Pancreas (tissue), 10 donors: ENCODE results near the gene PSMD6. TPM values are rescaled to one million over a fixed set of nuclear protein-coding genes. Genes with fewer than 3 reads are reported as not detected.
A peak's percentile ranks its signal among the peaks of the same experiment; 100 is the strongest.

ENCODE experiments used
- ATAC-seq, 4 donors: fragments of 200-7000 bp; cut with Tn5 transposase; one replicate each; pipeline versions ENCODE4 v1.8.0 to v1.9.1; 2020; ENCODE audit warnings: mild to moderate bottlenecking in 4 of 4, moderate library complexity in 4 of 4
- DNase-seq, 6 donors: peaks; one replicate each; pipeline ENCODE4 v3.0.0-alpha.2; 2020
- FAIRE-seq: peaks from 2 replicates; lab custom pipeline; 2012; peaks lifted over from hg19 to GRCh38; lab: Jason Lieb, UNC
- H3K27ac ChIP-seq, 4 donors: fragments of 200-600 bp; sonication (generic); 1 replicate in 3 of 4; 2 replicates in 1 of 4; pipeline versions ENCODE4 v1.5.0 to v1.8.0; 2020
- H3K27me3 ChIP-seq, 4 donors: fragments of 200-600 bp; one replicate each; pipeline ENCODE4 v1.8.0; 2021
- H3K36me3 ChIP-seq, 3 donors: fragments of 200-600 bp; sonication (generic) in 1 of 3; one replicate each; pipeline versions ENCODE4 v1.5.0 to v1.8.0; 2020 to 2021
- H3K4me1 ChIP-seq, 3 donors: fragments of 200-600 bp; one replicate each; pipeline ENCODE4 v1.8.0; 2021
- H3K4me3 ChIP-seq, 4 donors: fragments of 200-600 bp; sonication (generic) in 2 of 4; one replicate each; pipeline versions ENCODE4 v1.5.0 to v1.8.0; 2020 to 2021
- H3K9me3 ChIP-seq, 4 donors: fragments of 200-600 bp; one replicate each; pipeline ENCODE4 v1.8.0; 2021
- WGBS, 2 donors: extraction: QIAGEN DNeasy Blood & Tissue Kit; methylation state at CpG; one replicate each; pipeline ENCODE4 v1.1.7; 2013; 5-methylcytosine and 5-hydroxymethylcytosine counted together
- intact Hi-C, 3 donors: fragments of 100-400 bp; cut with DNase I; formaldehyde crosslinking; loops; one replicate each; pipeline versions ENCODE4 v1.11.1 to v1.14.2; 2022
- polyA plus RNA-seq, 2 donors: library from polyadenylated mRNA; stranded (reverse); fragments of 200-250 nt; gene quantifications; one replicate each; pipeline ENCODE4 v1.2.3, GENCODE V29; 2013
- total RNA-seq, 6 donors: library from RNA; stranded (reverse); fragmentation: NEBNext Ultra II Directional in 4 of 6; extraction: Animal tissue kit (Norgen Biotek cat#: 25700) in 4 of 6; gene quantifications; one replicate each; pipeline versions ENCODE4 v1.2.1 to v1.2.4, GENCODE V29; 2021 to 2023
- TF ChIP-seq, protein P1 (sequence below), 4 donors: fragments of 200-600 bp; sonication (generic) in 3 of 4; IDR thresholded peaks; one replicate each; pipeline versions ENCODE4 v1.5.0 to v1.8.0; 2021; ENCODE audit warnings: antibody characterized with exemption in 4 of 4
- donor health status: healthy with polysubstance abuse.
- donor health status: DM: no; HTN: no; CAD: no; lungs with moderate emphysema.
- donor health status: DM: no; HTN: no; CAD: no.
- donor health status: control.
- donor health status: control.
- donor health status: Bipolar disorder and iron deficiency.
- donor health status: DM: yes; HTN: yes; CAD: no.
- donor health status: DM: no; HTN: no; CAD: no.
- donor health status: DM: no; HTN: no; CAD: no.
- donor health status: DM: yes; HTN: yes; CAD: no.

Gene PSMD6
- total and polyA plus RNA-seq, 8 donors, result 73.7 to 220 (median 114) TPM

DNA sequence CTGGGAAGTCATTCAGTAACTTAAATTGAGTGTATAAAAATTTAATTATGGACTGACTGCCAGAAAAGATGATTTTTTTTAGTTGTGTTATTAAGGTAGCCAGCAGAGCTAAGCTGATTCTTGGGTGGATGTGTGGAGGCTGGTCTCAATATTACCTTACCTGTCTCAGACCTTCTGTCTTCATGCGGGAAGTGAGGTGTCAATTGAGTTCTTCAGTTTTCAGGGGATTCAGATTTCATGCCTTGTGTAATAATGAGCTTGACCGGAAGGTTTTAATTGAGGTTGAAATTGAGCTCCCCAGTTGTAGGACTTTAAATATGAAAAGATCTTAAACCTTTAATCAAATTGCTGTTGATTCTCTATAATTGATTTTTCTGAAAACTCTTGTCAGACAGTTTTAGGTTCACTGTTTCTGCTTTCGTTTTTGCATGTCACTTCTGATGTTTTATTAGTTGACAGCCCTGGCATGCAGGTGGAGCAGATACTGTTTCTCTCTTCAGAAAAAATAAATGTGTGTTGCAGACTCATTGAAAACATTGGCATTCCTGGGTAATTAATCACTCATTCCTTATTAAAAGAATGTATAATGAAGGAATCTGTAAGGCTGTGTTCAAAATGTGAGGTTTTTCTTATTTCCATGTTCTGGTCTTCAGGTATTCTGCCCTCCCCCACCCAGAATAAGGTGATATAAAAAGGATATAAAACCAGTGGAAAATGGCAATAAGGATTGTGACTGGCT lies 54.5 kb downstream of the PSMD6 start:
- H3K4me3 ChIP-seq, result peak overlapping the region in 3 of 4 donors; percentile 19 to 41 (median 27)
- FAIRE-seq (no peak), ATAC-seq (no peak), DNase-seq (no peak)
- intact Hi-C loops, result no loop called here
- H3K27ac ChIP-seq, result peak overlapping the region; percentile 33 to 90 (median 84)
- no peaks in the 10 kb centered on the region for H3K27me3 ChIP-seq
- H3K36me3 ChIP-seq, result no peaks in the 10 kb centered on the region
- no peaks in the 10 kb centered on the region for H3K9me3 ChIP-seq
- 7 to 11% methylated on average over 3 of the region's 3 CpGs for WGBS, 2 donors
- H3K4me1 ChIP-seq, result peaks cover 41 to 92% (median 83%) of the 10 kb centered on the region in 3 donors
- TF ChIP-seq, protein P1, sequence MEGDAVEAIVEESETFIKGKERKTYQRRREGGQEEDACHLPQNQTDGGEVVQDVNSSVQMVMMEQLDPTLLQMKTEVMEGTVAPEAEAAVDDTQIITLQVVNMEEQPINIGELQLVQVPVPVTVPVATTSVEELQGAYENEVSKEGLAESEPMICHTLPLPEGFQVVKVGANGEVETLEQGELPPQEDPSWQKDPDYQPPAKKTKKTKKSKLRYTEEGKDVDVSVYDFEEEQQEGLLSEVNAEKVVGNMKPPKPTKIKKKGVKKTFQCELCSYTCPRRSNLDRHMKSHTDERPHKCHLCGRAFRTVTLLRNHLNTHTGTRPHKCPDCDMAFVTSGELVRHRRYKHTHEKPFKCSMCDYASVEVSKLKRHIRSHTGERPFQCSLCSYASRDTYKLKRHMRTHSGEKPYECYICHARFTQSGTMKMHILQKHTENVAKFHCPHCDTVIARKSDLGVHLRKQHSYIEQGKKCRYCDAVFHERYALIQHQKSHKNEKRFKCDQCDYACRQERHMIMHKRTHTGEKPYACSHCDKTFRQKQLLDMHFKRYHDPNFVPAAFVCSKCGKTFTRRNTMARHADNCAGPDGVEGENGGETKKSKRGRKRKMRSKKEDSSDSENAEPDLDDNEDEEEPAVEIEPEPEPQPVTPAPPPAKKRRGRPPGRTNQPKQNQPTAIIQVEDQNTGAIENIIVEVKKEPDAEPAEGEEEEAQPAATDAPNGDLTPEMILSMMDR (IDR thresholded peaks at IDR 0.05), result no peak

DNA sequence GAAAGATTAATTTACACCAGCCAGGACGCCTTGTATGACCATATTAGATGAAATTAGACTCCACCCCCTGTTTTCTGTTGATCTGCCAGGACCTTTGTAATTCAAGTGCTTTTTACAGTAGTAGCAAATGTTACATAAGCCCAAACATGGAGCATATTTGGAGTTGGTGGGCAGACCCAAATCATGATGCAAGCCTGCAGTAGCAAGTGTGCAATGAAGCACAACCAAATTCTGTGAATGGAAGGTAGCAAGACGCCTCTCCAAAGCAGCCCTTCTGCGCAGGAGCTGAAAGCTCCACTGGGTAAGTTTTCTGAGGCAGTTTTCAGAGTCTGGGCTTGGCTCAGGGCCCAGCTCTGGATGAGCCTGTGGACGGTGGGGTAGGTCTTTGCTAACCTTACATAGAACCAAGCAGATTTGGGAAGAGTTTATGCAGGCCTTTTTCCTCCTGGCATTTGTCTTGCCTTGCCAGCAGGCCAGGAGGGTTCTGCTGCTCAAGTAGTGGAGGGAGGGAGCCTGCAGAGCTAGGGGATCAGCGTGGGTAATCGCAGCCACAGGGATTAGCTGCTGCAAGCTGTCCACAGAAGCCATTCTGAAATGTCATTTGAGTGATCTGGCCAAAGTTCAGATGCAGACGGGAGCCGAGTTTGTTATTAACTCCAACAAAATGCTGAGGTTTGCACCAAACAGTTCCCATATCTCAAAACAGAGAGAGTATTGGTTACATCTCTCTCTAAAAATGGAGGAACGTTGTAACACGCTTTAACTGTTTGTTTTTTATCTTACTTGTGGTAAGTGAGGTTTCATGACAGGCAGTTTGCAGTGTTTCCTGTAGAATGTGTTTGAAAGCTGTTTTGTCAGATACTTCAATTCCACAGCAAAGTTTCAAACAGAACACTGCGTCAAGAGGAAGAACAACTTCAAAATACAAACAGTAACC lies 55.4 kb downstream of the PSMD6 start:
- H3K4me1 ChIP-seq, result peaks cover 41 to 90% (median 78%) of the 10 kb centered on the region in 3 donors

DNA sequence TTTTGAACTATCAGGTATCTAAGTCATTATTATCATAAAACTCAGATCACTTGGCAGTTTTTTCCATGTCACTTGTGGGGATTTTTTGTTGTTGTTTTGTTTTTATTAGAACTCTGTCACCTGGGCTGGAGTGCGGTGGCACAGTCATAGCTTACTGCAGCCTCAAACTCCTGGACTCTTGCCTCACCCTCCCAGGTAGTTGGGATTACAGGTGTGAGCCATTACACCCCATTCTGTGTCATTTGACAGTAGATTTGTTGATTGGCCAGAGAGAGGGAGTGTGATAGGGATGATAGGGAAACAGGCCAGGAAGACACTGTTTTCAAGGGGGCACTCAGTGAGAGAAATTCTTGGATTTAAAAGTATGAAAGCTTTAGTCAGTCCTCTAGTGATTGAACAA lies 56.4 kb downstream of the PSMD6 start:
- no peaks in the 10 kb centered on the region for H3K9me3 ChIP-seq
- no peaks in the 10 kb centered on the region for H3K27me3 ChIP-seq
- intact Hi-C loops, result no loop called here
- no peaks in the 10 kb centered on the region for H3K36me3 ChIP-seq
- DNase-seq (no peak), FAIRE-seq (no peak), ATAC-seq (peak in 2 of 4 donors; percentile 13 to 29)
- peaks cover 41 to 82% (median 70%) of the 10 kb centered on the region in 3 donors for H3K4me1 ChIP-seq
- peak overlapping the region; percentile 33 to 90 (median 84) for H3K27ac ChIP-seq
- WGBS, 2 donors, result 25 to 29% methylated on average over 1 of the region's 1 CpG
- TF ChIP-seq, protein P1 (IDR thresholded peaks at IDR 0.05), result no peak
- H3K4me3 ChIP-seq, result no peak overlapping the region

More for the DNA sequence above, 55.4 kb downstream of the PSMD6 start:
- peak overlapping the region; percentile 0 to 41 (median 23) for H3K4me3 ChIP-seq
- FAIRE-seq, result peak; percentile 9
- WGBS, 2 donors, result 2 to 3% methylated on average over 11 of the region's 11 CpGs
- no peaks in the 10 kb centered on the region for H3K27me3 ChIP-seq
- H3K27ac ChIP-seq, result peak overlapping the region; percentile 33 to 90 (median 84)
- H3K36me3 ChIP-seq, result no peaks in the 10 kb centered on the region
- peak in 5 of 6 donors; percentile 51 to 68 (median 57) for DNase-seq
- TF ChIP-seq, protein P1 (IDR thresholded peaks at IDR 0.05), result no peak
- intact Hi-C loops, result no loop called here
- no peaks in the 10 kb centered on the region for H3K9me3 ChIP-seq
- ATAC-seq, result peak; percentile 71 to 78 (median 72)

DNA sequence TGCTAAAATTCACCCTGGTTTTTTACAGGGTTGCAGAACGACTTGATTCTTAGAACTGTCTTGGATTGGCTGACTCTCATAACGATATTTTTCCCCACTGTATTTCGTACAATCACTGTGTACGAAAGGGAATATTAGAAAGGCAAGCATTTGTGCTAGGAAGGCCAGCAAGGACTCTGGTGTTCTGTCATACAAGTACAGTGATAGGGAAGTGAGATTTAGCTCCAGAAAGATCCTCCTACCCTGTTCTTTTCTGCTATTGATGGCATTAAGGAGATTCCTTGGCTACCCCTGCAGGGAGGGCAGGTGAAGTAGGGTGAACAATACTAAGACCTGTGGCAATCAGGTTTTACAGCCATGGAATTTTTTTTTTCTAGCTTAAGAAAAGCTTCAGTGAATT lies 57.3 kb downstream of the PSMD6 start:
- Histone ChIP-seq H3K27me3 (no peaks in the 10 kb centered on the region), H3K4me1 (peaks cover 39 to 85% (median 70%) of the 10 kb centered on the region in 3 donors), H3K27ac (peak overlapping the region in 3 of 4 donors; percentile 83 to 90 (median 86)), H3K36me3 (no peaks in the 10 kb centered on the region), H3K4me3 (no peak overlapping the region), H3K9me3 (no peaks in the 10 kb centered on the region)
- DNase-seq (no peak), ATAC-seq (no peak), FAIRE-seq (no peak)
- WGBS, 2 donors, result 56 to 62% methylated on average over 4 of the region's 4 CpGs
- TF ChIP-seq, protein P1 (IDR thresholded peaks at IDR 0.05), result no peak
- intact Hi-C loops, result no loop called here
